Right cardiac atrium (tissue), 5 donors: ENCODE results near the gene MYO5B. TPM values are rescaled to one million over a fixed set of nuclear protein-coding genes. Genes with fewer than 3 reads are reported as not detected.
A peak's percentile ranks its signal among the peaks of the same experiment; 100 is the strongest.

Experiments
- ATAC-seq, 2 donors: fragments of 200-7000 bp; cut with Tn5 transposase; one replicate each; pipeline versions ENCODE4 v1.8.0 to v1.9.1; 2020; ENCODE audit warnings: moderate library complexity in 2 of 2, mild to moderate bottlenecking in 1 of 2
- DNase-seq, 3 donors: peaks; one replicate each; pipeline ENCODE4 v3.0.0-alpha.2; 2020
- H3K27ac ChIP-seq: one replicate; pipeline ENCODE4 v1.5.1; 2013; ENCODE audit warnings: mild to moderate bottlenecking, low read length, control low read depth, moderate library complexity
- H3K27me3 ChIP-seq: one replicate; pipeline ENCODE4 v1.6.1; 2013; ENCODE audit not compliant: control insufficient read depth, insufficient read depth
- H3K4me1 ChIP-seq: one replicate; pipeline ENCODE4 v1.6.1; 2013; ENCODE audit warnings: low read length; ENCODE audit not compliant: control insufficient read depth, insufficient read depth
- H3K4me3 ChIP-seq: one replicate; pipeline ENCODE4 v1.5.1; 2013; ENCODE audit warnings: low read length, control low read depth
- H3K9me3 ChIP-seq: one replicate; pipeline ENCODE4 v1.6.1; 2013; ENCODE audit warnings: low read length; ENCODE audit not compliant: control insufficient read depth
- WGBS: extraction: QIAGEN DNeasy Blood & Tissue Kit; methylation state at CpG from one replicate; pipeline ENCODE4 v1.1.7; 2013; 5-methylcytosine and 5-hydroxymethylcytosine counted together
- intact Hi-C, 4 donors: fragments of 100-400 bp; cut with DNase I; formaldehyde crosslinking; loops; one replicate each; pipeline versions ENCODE4 v1.11.0 to v1.14.0; 2022 to 2023
- polyA plus RNA-seq: library from polyadenylated mRNA; stranded (reverse); fragments of 200-250 nt; gene quantifications from one replicate; pipeline ENCODE4 v1.2.3, GENCODE V29; 2013
- total RNA-seq, 4 donors: library from RNA; stranded (reverse); fragmentation: NEBNext Ultra II Directional; extraction: Animal tissue kit (Norgen Biotek cat#: 25700); gene quantifications; one replicate each; pipeline ENCODE4 v1.2.1, GENCODE V29; 2021
- donor health status: healthy with polysubstance abuse.
- donor health status: DM: no; HTN: yes; CAD: no.
- donor health status: DM: no; HTN: no; CAD: no.
- donor health status: DM: no; HTN: yes; CAD: no; lungs with severe emphysema.
- donor health status: DM: yes; HTN: yes; CAD: no.

MYO5B gene
- total and polyA plus RNA-seq, 5 donors: 1.4 to 4.5 (median 3.1) TPM

GRCh38 chr18:49936821-49937220 is 258.1 kb downstream of the MYO5B start:
- Histone ChIP-seq H3K4me3 (no peak overlapping the region), H3K4me1 (no peaks in the 10 kb centered on the region), H3K27me3 (no peaks in the 10 kb centered on the region), H3K9me3 (no peaks in the 10 kb centered on the region), H3K27ac (no peak overlapping the region)
- DNase-seq: no peak
- WGBS: 70% methylated on average over 4 of the region's 4 CpGs
- no peak for ATAC-seq
- intact Hi-C loops: loop anchor here in 1 of 4 donors (10.0 kb wide), 1 partner anchor 58 kb away; no protein-coding TSS in a partner anchor

- intact Hi-C loops: loop anchor here in 1 of 4 donors (10.0 kb wide), 1 partner anchor 60 kb away; no protein-coding TSS in a partner anchor
- no peaks in the 10 kb centered on the region for H3K4me1 ChIP-seq
- no peaks in the 10 kb centered on the region for H3K27me3 ChIP-seq
- H3K4me3 ChIP-seq: no peak overlapping the region
- DNase-seq: no peak
- no peak overlapping the region for H3K27ac ChIP-seq
- ATAC-seq: no peak
- H3K9me3 ChIP-seq: no peaks in the 10 kb centered on the region
- WGBS: 76% methylated on average over 4 of the region's 4 CpGs
Observed at GRCh38 chr18:49935215-49935614, 259.7 kb downstream of the MYO5B start.

GRCh38 chr18:49934457-49934856 is 260.5 kb downstream of the MYO5B start:
- WGBS: 89% methylated on average over 2 of the region's 2 CpGs
- ATAC-seq: peak in 1 of 2 donors; percentile 29
- no peak for DNase-seq
- no peak overlapping the region for H3K4me3 ChIP-seq
- no peaks in the 10 kb centered on the region for H3K27me3 ChIP-seq
- H3K4me1 ChIP-seq: no peaks in the 10 kb centered on the region
- no peak overlapping the region for H3K27ac ChIP-seq
- intact Hi-C loops: loop anchor here in 1 of 4 donors (10.0 kb wide), 1 partner anchor 60 kb away; no protein-coding TSS in a partner anchor
- no peaks in the 10 kb centered on the region for H3K9me3 ChIP-seq

- no peaks in the 10 kb centered on the region for H3K27me3 ChIP-seq
- H3K9me3 ChIP-seq: no peaks in the 10 kb centered on the region
- intact Hi-C loops: loop anchor here in 1 of 4 donors (10.0 kb wide), 1 partner anchor 61 kb away; no protein-coding TSS in a partner anchor
- 74% methylated on average over 3 of the region's 3 CpGs for WGBS
- H3K4me3 ChIP-seq: no peak overlapping the region
- no peak overlapping the region for H3K27ac ChIP-seq
- no peaks in the 10 kb centered on the region for H3K4me1 ChIP-seq
- DNase-seq (no peak), ATAC-seq (peak in 1 of 2 donors; percentile 45)
Observed at GRCh38 chr18:49933530-49934128, 261.3 kb downstream of the MYO5B start.

- Histone ChIP-seq H3K4me1 (no peaks in the 10 kb centered on the region), H3K9me3 (no peaks in the 10 kb centered on the region), H3K27me3 (no peaks in the 10 kb centered on the region), H3K4me3 (no peak overlapping the region), H3K27ac (no peak overlapping the region)
- ATAC-seq: no peak
- no peak for DNase-seq
- intact Hi-C loops: loop anchor here in 1 of 4 donors (10.0 kb wide), 1 partner anchor 63 kb away; no protein-coding TSS in a partner anchor
- 90% methylated on average over 4 of the region's 4 CpGs for WGBS
Observed at GRCh38 chr18:49931760-49932159, 263.2 kb downstream of the MYO5B start.

- WGBS: 65% methylated on average over 5 of the region's 5 CpGs
- H3K27ac ChIP-seq: no peak overlapping the region
- H3K4me3 ChIP-seq: no peak overlapping the region
- intact Hi-C loops: loop anchor here in 1 of 4 donors (10.0 kb wide), 1 partner anchor 64 kb away; no protein-coding TSS in a partner anchor
- H3K4me1 ChIP-seq: no peaks in the 10 kb centered on the region
- ATAC-seq (no peak), DNase-seq (no peak)
- no peaks in the 10 kb centered on the region for H3K27me3 ChIP-seq
- H3K9me3 ChIP-seq: no peaks in the 10 kb centered on the region
Observed at GRCh38 chr18:49931179-49931578, 263.8 kb downstream of the MYO5B start.

GRCh38 chr18:49926106-49926745 is 268.7 kb downstream of the MYO5B start:
- H3K27ac ChIP-seq: no peak overlapping the region
- no peak for DNase-seq
- no peaks in the 10 kb centered on the region for H3K4me1 ChIP-seq
- no peak for ATAC-seq
- H3K9me3 ChIP-seq: no peaks in the 10 kb centered on the region
- WGBS: 65% methylated on average over 5 of the region's 5 CpGs
- intact Hi-C loops: no loop called here
- no peaks in the 10 kb centered on the region for H3K27me3 ChIP-seq
- H3K4me3 ChIP-seq: no peak overlapping the region

GRCh38 chr18:49924293-49924983 is 270.5 kb downstream of the MYO5B start:
- ATAC-seq: no peak
- H3K4me3 ChIP-seq: no peak overlapping the region
- no peaks in the 10 kb centered on the region for H3K4me1 ChIP-seq
- no peak for DNase-seq
- no peaks in the 10 kb centered on the region for H3K9me3 ChIP-seq
- no peaks in the 10 kb centered on the region for H3K27me3 ChIP-seq
- intact Hi-C loops: no loop called here
- no peak overlapping the region for H3K27ac ChIP-seq
- 58% methylated on average over 2 of the region's 2 CpGs for WGBS

GRCh38 chr18:49922228-49922627 is 272.7 kb downstream of the MYO5B start:
- peaks cover 3% of the 10 kb centered on the region for H3K27me3 ChIP-seq
- intact Hi-C loops: no loop called here
- no peaks in the 10 kb centered on the region for H3K9me3 ChIP-seq
- 83% methylated on average over 2 of the region's 2 CpGs for WGBS
- no peaks in the 10 kb centered on the region for H3K4me1 ChIP-seq
- H3K27ac ChIP-seq: no peak overlapping the region
- no peak overlapping the region for H3K4me3 ChIP-seq
- ATAC-seq: no peak
- DNase-seq: no peak

- H3K9me3 ChIP-seq: no peaks in the 10 kb centered on the region
- no peak overlapping the region for H3K4me3 ChIP-seq
- intact Hi-C loops: no loop called here
- peaks cover 3% of the 10 kb centered on the region for H3K27me3 ChIP-seq
- no peak for DNase-seq
- ATAC-seq: no peak
- no peak overlapping the region for H3K27ac ChIP-seq
- no peaks in the 10 kb centered on the region for H3K4me1 ChIP-seq
- 37% methylated on average over 12 of the region's 12 CpGs for WGBS
Observed at GRCh38 chr18:49921318-49921985, 273.5 kb downstream of the MYO5B start.
